Islet of Langerhans (tissue), 1 donor: ENCODE data around the gene PCSK9.

Experiments used
- FAIRE-seq: peaks from one replicate; lab custom pipeline; 2011; peaks lifted over from hg19 to GRCh38; lab: Jason Lieb, UNC

The PCSK9 gene

GRCh38 chr1:55039342-55040082 lies at the start of gene PCSK9:
TSS of gene PCSK9 (plus strand) at chr1:55039548. CDS start at chr1:55039838, 290 bp downstream.
- FAIRE-seq: no peak

GRCh38 chr1:54989968-54990810 lies 49.2 kb upstream of the PCSK9 start:
- no peak for FAIRE-seq

GRCh38 chr1:54990916-54991315 lies 48.4 kb upstream of the PCSK9 start:
- FAIRE-seq: no peak

GRCh38 chr1:54991939-54992338 lies 47.4 kb upstream of the PCSK9 start:
- no peak for FAIRE-seq

- no peak for FAIRE-seq
Observed at GRCh38 chr1:54993140-54993539, 46.2 kb upstream of the PCSK9 start.

- FAIRE-seq: no peak
Observed at GRCh38 chr1:54994355-54994990, 44.9 kb upstream of the PCSK9 start.

GRCh38 chr1:54995013-54995760 lies 44.2 kb upstream of the PCSK9 start:
- FAIRE-seq: no peak

GRCh38 chr1:54995835-54996234 lies 43.5 kb upstream of the PCSK9 start:
- no peak for FAIRE-seq

GRCh38 chr1:54996359-54996868 lies 42.9 kb upstream of the PCSK9 start:
- no peak for FAIRE-seq

GRCh38 chr1:54996869-54997710 lies 42.3 kb upstream of the PCSK9 start:
- no peak for FAIRE-seq

- FAIRE-seq: no peak
Observed at GRCh38 chr1:54997711-54997986, 41.7 kb upstream of the PCSK9 start.

GRCh38 chr1:54998100-54998499 lies 41.2 kb upstream of the PCSK9 start:
- no peak for FAIRE-seq

GRCh38 chr1:54998677-54999076 lies 40.7 kb upstream of the PCSK9 start, which contains the start of gene BSND:
TSS of gene BSND (plus strand) at chr1:54998933. CDS start at chr1:54999187, 254 bp downstream.
- FAIRE-seq: no peak

- FAIRE-seq: no peak
Observed at GRCh38 chr1:55000110-55001085, 39.0 kb upstream of the PCSK9 start.

- no peak for FAIRE-seq
Observed at GRCh38 chr1:55001311-55001710, 38.0 kb upstream of the PCSK9 start.

- no peak for FAIRE-seq
Observed at GRCh38 chr1:55002686-55003085, 36.7 kb upstream of the PCSK9 start.

GRCh38 chr1:55005351-55006140 lies 33.8 kb upstream of the PCSK9 start:
- FAIRE-seq: no peak

GRCh38 chr1:55006931-55007330 lies 32.4 kb upstream of the PCSK9 start:
- no peak for FAIRE-seq

GRCh38 chr1:55007625-55008024 lies 31.7 kb upstream of the PCSK9 start:
- no peak for FAIRE-seq
